HUDEP-2 (cell line): ENCODE measurements around the gene CYP11A1.
"Not testable (repeated sequence)": the region's sequence is repeated elsewhere in the genome, so short reads cannot be mapped to it uniquely, and the experiment has no call there.

ENCODE experiments used
- DNase-seq, 76 experiments: peaks; one replicate each; lab custom pipeline; 2025; ENCODE audit not compliant: unreplicated experiment in 76 of 76; lab: John Stamatoyannopoulos, UW

Gene CYP11A1

DNA sequence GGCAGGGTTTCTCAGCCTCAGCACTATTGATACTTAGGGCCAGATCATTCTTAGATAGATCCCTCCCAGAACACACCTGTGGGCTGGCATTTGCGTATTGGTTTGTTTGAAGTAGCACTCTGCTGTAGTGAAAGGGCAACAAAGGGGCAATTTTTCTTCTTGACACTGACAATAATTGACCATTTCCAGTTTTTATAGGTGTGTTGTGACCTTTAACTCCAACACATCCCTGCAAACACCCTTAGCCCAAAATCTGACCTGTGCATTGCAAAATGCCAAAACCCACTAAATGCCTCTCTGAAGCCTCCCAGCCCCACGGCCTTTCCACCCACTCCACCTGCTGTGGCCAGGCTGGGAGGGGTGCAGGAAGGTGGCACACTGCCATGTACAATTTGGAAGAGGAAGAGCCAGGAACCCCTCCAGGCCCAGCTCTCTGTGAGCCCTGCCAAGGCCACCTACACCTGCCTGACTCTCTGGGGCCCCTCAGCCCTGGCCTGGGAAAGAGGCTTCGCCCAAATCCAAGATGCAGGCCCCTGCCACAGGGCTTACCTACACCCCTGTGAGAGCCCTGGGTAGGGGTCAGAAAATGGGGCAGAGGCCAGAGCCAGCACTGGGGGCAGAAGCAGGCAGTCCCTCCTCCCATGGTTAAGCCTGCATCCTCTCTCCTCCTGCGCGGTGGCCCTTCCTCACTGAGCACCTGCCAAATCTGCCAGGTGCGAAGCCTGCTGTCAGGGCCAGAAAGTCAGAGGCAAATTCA lies 9.6 kb upstream of the CYP11A1 start:
- DNase-seq = no peak

DNA sequence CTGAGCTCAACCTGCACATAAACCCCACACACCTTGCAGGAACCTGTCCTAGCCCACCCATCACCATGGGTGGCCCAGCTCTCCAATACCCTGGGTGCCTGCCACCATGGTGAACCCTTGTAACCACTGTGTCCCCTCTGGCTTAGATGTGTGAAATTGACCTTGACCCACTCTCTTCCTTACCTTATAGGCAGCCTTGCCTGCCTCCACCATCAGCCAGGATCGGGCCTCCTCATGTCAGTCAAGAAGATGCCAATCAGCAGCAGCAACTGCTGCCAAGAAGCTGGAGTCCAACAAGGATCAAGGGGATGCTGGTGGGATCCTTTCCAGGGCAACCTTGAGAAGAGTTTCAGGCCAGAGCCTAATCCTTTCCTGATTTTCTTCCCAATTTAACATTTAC lies 8.8 kb upstream of the CYP11A1 start:
- DNase-seq = no peak

DNA sequence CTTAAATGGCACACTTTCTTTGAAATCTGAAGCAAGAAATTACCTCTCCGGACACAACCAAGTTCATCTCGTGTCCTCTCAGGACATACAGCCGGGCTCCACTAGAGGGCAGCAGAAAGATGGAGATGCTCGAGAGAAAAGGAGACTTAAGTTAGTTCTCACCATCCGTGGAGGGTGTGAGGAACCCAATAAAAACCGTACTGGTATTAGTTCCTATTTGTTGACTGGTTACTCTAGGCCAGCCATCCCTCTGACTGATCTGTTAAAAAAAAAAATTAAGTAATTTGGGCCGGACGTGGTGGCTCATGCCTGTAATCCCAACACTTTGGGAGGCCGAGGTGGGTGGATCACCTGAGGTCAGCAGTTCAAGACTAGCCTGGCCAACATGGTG lies 7.9 kb upstream of the CYP11A1 start:
- DNase-seq = peak in 68 of 76 experiments; percentile 8 to 84 (median 61)

DNA sequence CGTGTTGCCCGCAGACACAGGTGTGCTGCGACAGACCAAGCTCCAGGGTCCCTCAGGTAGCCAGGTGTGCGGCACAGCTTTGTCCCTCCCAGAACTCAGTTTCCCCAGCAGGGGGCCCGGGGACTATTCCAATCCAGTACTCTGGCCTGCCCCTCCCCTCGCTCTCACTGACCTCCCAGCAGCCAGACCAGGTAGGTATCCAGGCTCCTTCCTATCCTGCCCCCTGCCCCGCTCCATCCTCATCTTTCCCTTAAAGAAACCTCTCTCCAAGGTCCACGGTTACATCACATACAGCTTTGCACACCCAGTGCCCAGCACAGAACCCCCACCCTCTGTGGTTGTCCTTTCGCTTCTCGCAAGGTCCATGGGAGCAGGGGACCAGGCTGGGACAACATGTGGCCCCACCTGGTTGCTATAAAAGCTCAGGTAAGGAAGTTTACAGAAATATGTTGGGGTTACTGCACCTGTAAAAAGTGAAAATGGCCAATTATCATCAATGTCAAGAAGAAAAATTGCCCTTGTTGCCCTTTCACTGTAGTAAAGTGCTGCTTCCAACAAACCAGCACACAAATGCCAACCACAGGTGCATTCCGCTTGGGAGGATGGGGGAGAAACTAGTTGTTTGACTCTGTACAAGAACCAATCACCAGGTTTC lies 7.3 kb upstream of the CYP11A1 start:
- no peak for DNase-seq

DNA sequence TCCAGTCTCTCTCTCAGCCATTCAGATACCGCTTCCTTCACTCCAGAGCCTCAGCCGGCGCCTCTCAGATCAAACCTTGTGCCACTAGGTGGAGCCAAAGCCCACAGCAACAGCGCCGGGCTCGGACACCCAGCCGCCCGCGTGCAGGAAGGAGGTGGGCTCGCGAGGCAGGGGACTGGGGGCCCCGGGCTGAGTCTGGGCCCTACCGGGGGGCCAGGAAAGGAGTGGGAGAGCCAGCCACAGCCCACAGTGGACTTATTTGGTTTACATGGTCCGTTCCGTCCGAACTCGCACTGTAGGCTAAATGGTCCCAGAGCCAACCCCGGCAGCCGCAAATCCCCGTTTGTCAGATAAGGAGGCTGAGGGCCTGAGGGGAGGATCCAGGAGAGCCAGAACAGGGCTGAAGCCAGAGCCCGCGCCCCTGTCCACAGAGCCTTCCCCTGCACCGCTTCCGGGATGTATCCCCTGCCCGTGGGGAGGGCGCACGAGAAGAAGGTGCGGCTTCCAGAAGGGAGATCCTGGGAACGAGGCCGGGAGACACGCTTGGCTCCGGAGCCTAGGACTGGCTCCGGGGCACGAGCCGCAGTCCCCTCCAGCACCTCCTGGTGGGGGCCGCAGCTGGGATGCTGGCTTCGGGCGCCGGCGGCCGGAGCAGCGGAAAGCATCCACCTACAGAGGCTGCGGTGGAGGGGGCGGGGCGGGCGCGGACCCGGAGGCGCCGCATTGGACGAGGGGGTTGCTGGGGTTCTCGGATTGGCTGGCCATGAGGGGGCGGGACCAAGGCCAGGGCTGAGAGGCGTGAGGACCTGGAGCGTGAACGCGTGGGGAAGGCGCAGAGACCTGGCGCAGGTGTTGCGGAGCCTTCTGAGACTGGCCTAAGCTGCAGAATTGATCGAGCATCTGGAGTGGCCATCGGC lies 6.5 kb upstream of the CYP11A1 start:
- DNase-seq = peak in 74 of 76 experiments; percentile 31 to 93 (median 81)

DNA sequence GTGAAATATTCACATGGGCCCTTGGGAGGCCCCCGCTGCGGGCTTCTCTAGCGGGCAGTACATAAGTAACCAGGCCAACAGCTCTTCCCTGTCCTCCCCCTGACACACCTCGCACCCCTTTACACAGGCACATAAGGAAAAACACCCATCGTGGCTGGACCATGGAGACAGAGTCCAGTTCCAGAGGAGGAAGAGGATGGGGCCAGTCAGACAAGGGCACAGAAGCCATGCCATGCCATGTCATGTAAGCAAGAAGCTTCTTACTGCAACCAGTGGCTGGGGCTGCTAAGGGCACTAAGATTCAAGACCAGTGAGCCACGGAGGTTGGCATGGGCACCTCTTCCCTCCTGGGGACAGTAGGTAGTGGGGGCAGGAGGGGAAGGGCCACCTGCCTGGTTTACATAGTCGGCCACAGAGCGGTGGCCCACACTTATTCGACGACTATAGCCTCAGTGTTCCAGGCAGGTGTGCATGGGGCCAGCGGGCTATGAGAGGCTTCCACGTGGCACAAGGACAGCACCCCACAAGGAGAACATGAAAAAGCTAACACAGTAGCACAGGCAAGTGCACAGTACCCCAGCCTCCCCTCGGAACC lies 5.7 kb upstream of the CYP11A1 start:
- DNase-seq = no peak

DNA sequence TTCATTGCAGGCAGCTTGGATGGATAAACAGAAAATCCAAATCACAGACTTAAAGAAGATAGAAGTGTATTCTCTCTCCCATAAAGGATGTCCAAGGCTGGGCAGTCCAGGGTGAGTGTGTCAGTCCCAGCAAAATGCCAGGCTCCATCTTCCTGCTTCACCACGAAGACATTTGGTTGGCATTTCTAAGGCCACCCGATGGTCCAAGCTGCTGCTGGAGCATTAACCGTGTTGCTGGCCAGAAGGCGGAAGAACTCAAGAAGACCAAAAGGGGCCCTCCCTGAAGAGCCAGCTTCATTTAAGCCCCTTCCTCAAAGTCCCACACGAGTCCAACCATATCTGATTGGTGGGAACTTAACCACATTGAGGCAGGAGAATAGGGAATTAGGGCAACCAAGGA lies 3.0 kb upstream of the CYP11A1 start:
- no peak for DNase-seq

DNA sequence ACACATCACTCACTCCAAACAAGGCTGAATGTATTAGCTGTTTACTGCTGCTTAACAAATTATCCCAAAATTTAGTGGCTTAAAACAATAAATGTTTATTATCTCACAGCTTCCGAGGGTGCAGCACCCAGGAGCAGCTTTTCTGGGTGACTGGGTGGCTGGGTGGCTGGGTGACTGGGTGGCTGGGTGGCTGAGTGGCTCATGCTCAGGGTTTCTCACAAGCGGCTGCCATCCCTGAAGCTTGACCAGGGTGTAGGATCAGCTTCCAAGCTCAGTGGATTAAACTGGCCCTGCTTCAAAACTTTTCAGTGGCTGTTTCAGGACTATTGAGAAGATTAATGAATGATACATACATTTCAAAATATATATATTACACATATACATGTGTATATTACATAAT lies 2.3 kb upstream of the CYP11A1 start:
- DNase-seq = no peak

DNA sequence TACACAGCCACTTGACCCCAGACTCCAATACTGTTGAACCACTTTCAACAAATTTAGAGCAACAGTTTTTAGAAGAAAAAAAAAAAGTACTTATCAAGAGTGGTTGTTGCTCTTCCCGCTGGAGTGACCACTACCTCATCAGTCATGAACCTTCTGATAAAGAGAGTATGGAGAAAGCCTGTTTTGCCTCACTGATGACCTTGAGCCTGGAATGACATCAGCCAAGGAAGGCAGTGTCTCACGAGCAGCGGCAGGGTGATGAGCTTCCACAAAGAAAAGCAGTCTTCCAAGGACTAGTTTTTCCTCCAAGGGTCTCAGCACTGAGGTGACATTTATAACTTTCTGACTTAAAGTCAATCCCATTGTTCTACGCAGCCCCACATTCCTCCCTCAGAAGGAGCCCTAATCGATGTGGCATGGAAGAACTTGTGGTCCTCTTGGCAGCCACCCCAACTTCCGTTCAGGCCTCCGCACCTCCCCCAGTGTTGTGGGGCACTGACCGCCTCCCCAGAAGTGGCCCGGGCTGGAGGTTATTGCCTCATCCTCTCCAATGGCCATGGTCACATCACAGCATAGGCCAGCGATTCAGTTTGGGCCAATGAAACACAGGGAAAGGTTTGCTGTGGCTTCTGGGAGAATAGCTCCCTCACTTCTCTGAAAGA lies 1.8 kb upstream of the CYP11A1 start:
- no peak for DNase-seq

DNA sequence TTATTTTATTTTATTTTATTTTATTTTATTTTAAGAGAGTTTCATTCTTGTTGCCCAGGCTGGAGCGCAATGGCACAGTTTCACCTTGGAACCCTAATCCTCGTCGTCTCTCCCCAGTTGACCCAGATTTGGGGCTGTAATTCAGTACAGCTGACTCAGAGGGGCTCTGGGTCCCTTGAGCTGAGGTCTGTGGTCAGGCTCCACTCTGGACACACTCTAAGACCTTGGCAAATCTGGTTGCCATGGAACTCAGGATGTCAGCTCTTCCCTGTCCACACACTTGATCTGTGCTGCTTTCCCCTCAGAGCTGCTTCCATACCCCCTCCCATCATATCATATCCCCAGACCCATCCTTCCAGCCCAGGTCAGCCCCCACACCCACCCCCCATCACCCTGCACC lies 675 bp upstream of the CYP11A1 start:
- no peak for DNase-seq

DNA sequence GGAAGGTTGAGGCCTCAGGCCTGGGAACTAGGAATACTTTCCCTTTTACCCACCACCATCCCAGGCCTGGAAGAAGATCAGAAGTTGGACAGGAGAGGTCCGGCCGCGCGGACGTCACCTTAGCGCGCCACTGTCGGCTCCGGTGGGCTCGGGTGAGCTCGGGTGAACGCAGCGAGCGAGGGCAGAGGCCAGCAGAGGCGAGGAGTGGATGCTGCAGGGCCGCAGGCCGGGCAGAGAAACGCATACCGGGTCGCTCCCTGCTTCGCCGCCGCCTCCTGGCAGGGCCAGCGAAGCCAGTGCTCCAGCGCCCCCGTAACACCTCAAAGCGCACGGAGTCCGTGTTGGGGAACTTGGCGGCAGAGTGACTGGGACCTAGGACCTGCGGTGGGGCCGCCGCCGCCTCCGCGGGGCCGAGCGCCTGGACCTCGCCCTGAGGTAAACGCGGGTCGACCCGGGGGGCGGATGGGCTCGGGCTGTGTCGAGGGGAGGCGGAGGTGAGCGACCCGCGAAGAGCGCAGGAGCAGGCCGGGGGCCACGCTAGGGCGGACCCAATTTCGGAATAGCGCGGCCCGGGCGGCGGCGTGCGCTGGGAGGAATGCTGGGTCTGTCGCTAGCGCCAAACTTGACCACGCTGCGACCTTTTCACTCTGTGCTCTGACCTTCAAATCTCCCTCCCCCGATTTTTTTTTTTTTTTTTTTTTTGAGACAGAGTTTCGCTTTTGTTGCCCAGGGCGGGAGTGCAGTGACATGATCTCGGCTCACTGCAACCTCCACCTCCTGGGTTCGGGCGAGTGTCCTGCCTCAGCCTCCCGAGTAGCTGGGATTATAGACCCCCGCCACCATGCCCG lies 1.6 kb downstream of the CYP11A1 start:
- no peak for DNase-seq

DNA sequence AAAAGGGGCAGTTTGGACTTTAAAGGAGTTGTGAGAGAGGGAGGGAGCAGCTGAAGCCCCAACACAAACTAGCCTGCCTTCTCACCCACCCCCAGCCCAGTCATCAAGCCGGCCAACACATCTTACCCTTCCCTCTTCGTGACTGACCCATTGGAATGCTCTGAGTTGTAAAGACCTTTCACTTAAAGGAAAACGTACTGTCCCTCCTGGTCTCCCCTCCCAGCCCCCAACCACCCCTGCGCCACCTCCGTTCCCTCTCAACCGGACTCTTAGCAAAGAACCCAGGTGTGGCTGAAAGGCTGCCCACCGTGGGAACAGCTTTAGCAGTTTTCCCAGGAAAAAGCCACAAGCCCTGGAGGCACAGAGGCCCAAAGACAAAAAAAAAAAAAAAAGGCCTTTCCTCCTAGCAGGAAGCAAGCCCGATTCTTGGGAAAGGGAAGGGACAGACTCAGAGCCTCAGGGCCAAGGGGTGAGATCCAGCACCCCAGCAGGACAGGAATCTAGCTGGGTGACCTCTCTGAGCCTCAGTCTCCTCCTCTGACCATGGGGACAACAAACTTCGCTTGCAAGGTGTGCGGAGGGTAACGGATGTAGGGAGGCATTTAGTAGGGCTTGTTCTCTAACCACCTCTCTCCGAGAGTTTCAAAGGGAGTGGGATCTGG lies 2.4 kb downstream of the CYP11A1 start:
- DNase-seq = no peak

DNA sequence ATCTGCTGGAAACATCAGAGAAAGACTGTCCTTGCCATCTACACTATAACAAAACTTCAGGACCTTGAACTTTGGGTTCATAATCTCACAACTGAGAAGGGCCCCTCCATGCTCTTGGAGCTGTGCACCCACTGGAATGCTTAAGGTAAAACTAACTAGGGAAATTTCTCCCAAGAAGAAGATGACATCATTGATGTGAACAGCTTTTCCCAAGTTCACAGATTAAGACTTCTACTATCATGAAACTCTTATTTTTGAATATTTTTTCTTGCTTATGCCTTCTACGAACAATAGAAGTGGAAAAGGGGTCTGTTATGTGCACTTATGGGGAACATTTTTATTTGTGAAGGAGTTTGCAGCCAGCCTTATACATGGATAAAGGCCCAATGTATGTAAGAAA lies 5.0 kb downstream of the CYP11A1 start:
- DNase-seq = no peak

DNA sequence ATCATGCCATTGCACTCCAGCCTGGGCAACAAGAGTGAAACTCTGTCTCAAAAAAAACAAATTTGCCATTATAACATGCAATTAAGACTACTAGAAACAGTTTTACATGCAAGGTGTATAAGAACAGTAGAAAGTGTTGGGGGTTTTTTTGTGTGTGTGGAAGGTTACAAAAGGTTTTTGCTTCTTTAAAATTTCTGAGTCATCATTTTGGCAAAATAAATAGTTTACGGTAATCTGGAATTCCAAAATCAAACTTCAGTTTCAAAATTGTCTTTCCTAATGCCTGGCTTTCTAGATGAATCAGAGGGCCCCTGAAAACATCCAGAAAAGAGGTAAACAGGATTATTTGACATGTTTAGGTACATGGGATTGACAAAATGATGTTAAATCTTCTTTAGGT lies 6.6 kb downstream of the CYP11A1 start:
- DNase-seq = not testable (repeated sequence)

DNA sequence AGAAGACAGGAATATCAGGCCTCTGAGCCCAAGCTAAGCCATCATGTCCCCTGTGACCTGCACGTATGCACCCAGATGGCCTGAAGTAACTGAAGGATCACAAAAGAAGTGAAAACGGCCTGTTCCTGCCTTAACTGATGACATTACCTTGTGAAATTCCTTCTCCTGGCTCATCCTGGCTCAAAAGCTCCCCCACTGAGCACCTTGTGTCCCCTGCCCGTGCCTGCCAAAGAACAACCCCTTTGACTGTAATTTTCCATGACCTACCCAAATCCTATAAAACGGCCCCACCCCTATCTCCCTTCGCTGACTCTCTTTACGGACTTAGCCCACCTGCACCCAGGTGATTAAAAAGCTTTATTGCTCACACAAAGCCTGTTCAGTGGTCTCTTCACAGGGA lies 8.1 kb downstream of the CYP11A1 start:
- DNase-seq = not testable (repeated sequence)

DNA sequence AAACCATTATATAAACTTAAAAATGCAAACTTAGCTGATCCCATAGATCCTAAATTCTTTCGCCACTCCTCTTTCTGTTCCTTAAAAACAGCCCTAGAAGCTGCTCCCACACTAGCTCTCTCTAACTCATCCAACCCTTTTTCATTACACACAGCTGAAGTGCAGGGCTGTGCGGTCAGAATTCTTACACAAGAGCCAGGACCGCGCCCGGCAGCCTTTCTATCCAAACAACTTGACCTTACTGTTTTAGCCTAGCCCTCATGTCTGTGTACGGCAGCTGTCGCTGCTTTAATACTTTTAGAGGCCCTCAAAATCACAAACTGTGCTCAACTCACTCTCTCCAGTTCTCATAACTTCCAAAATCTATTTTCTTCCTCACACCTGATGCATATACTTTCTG lies 9.9 kb downstream of the CYP11A1 start:
- not testable (repeated sequence) for DNase-seq

DNA sequence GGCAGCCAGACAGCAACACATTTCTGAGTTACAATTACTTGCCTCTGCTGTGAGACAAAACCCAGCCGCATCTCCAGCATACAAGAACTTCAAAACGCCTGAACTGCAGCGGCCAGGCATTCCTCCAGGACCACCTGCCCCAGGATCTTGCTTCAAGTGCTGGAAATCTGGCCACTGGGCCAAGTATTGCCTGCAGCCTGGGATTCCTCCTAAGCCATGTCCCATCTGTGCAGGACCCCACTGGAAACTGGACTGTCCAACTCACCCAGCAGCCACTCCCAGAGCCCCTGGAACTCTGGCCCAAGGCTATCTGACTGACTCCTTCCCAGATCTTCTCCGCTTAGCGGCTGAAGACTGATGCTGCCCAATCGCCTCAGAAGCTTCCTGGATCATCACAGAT lies 11.4 kb downstream of the CYP11A1 start:
- not testable (repeated sequence) for DNase-seq

DNA sequence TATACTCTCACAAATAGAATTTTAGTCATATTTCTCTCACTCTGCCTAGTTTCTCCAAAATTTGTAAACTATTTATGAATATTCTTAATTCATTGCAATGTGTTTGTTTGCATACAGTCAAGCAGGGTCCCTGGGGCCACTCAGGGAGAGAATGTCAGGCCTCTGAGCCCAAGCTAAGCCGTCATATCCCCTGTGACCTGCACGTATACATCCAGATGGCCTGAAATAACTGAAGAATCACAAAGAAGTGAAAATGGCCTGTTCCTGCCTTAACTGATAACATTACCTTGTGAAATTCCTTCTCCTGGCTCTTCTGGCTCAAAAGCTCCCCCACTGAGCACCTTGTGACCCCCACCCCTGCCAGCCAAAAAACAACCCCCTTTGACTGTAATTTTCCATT lies 13.5 kb downstream of the CYP11A1 start:
- not testable (repeated sequence) for DNase-seq

DNA sequence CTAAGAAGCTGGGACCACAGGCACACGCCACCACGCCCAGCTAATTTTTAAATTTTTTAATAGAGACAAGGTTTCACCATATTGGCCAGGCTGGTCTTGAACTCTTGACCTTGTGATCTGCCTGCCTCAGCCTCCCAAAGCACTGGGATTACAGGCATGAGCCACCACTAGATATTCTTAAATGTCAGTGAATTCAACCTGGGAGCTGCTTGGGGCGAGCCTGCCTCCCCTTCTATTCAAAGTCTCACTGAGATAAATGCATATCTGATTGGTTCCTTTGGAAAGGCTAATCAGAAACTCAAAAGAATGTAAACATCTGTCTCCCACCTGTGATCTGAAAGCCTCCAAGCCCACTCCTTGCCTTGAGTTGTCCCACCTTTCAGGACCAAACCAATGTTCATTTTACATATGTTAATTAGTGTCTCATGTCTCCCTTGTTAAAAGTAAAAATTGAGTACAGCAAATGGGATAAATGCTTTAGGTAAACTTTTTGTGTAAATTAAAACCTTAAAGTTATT lies 15.0 kb downstream of the CYP11A1 start:
- DNase-seq = no peak
